Frontal cortex (tissue), 4 donors: Measurements from ENCODE around the gene UBQLN4. TPM values are rescaled to one million over a fixed set of nuclear protein-coding genes. Genes with fewer than 3 reads are reported as not detected.
A peak's percentile ranks its signal among the peaks of the same experiment; 100 is the strongest.

Experiments
- DNase-seq, 2 donors: peaks; one replicate each; pipeline ENCODE4 v3.0.0; 2012; ENCODE audit warnings: low spot score in 2 of 2
- FAIRE-seq: peaks from 2 replicates; lab custom pipeline; 2012; peaks lifted over from hg19 to GRCh38; lab: Jason Lieb, UNC
- total RNA-seq: library from RNA; depleted of rRNA; stranded (reverse); fragments of >200 nt; gene quantifications from one replicate; pipeline ENCODE4 v1.2.3, GENCODE V29; 2014
- donor health status: control.
- donor health status: control.
- donor health status: control.

The UBQLN4 gene
- 28.5 TPM for total RNA-seq

- DNase-seq (peak; percentile 88 to 93), FAIRE-seq (no peak)
Measured at GRCh38 chr1:156053768-156054499, at the start of gene UBQLN4. UBQLN4 (minus strand) TSS chr1:156053798; CDS start chr1:156053701, 97 bp downstream.

DNA sequence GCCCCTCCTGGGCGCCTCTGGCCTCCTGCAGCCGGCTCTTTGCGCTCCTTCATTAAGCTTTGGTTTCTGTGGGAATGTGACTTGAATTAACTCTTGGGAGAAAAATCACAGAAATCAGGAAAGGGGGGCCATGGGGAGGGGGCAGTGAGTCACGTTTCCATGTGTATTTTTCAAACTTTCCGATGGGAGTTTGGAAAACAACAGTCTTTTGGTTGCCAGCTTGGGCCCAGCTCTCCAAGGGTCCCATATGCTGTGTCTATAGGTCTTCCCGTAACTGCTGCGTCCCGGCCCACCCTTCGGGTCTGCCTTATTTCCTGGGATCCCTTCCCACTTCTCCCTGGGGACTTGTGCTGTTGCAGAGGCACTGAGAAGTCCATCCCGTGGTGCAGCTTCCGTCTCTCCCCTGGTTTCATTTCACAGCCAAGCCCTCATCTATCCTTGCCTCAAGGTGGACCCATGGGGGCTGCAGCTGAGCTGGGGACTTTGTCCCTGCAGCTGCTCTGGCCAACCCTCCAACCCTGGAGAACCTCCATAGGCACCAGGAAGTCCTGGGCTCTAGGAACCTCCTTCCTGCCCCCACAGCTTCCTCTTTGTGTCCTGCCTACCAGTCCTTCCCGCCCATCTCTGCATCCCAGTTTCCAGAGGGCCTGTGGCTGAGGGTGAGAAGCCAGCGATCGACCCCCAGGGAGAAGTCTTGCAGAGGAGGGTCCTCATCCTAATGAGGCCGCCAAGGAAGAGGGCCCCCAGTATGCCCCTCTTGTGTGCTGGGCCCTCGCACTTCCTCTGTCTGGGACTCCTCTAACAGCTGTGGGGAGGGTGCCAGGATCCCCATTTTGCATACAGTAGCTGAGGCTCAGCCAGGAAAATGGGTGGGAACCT, 49.3 kb upstream of the UBQLN4 start:
- no peak for FAIRE-seq
- DNase-seq: no peak

GRCh38 chr1:156101880-156102279, 48.3 kb upstream of the UBQLN4 start:
- DNase-seq (no peak), FAIRE-seq (no peak)

GRCh38 chr1:156100205-156100995, 46.8 kb upstream of the UBQLN4 start:
- DNase-seq (no peak), FAIRE-seq (no peak)

GRCh38 chr1:156099282-156099681, 45.7 kb upstream of the UBQLN4 start:
- DNase-seq: no peak
- no peak for FAIRE-seq

GRCh38 chr1:156098784-156099183, 45.2 kb upstream of the UBQLN4 start:
- no peak for FAIRE-seq
- no peak for DNase-seq

GRCh38 chr1:156097499-156098178, 44.0 kb upstream of the UBQLN4 start:
- DNase-seq (no peak), FAIRE-seq (no peak)

- no peak for FAIRE-seq
- DNase-seq: peak; percentile 69 to 88
Measured at GRCh38 chr1:156096640-156097391, 43.2 kb upstream of the UBQLN4 start.

DNA sequence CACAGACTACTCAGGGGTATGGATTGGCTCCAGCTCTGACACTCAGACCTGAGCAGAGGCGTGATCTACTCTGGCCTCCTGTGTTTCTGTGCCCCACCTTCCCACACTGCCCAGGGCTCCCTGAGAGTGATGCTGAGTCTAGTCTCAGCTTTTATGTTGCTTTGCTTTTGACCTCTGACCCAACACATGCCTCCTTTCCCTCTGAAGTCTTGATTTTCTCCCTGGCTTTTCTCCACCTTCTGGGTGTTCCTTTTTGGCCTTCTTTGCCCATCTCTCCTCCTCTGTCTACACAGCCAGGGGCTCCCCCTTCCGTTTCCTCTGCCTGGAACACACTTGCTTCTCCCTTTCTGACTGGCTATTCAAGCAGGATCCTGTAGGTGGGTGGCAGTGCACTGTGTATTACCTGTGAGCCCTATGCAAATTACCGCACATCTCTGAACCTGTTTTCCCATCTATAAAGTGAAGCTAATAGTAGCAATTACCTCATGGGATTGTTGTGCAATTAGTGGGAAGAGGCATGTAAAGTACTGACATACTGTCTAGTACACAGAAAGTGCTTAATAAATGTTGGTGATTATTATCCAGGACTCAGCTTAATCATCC, 42.4 kb upstream of the UBQLN4 start:
- FAIRE-seq: no peak
- no peak for DNase-seq

- no peak for FAIRE-seq
- DNase-seq: no peak
Measured at GRCh38 chr1:156091610-156092009, 38.0 kb upstream of the UBQLN4 start.

- FAIRE-seq: no peak
- DNase-seq: peak in 1 of 2 donors; percentile 80
Measured at GRCh38 chr1:156090840-156091188, 37.2 kb upstream of the UBQLN4 start.

GRCh38 chr1:156090138-156090839, 36.7 kb upstream of the UBQLN4 start:
- FAIRE-seq (no peak), DNase-seq (no peak)

- FAIRE-seq (no peak), DNase-seq (no peak)
Measured at GRCh38 chr1:156089704-156090103, 36.1 kb upstream of the UBQLN4 start.

DNA sequence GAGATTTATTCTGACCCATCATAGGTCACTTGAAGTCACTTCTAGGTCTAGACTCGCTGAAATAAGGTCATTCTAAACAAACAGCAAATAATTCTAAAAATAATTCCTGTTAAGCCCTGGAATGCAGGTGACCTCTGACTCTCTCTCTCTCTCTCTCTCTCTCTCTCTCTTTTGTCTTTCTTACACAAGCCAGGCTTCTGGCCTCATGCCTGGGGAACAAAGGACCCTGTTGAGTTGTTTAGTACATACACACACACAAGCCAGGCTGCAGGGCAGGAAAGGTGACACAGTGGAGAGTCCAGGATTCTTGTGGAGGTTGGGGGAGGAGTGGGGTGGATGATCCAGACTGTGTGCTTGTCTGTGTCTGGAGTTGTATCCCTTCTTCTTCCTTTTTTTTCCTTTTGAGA, 32.7 kb upstream of the UBQLN4 start:
- DNase-seq (no peak), FAIRE-seq (no peak)

- no peak for FAIRE-seq
- DNase-seq: no peak
Measured at GRCh38 chr1:156083800-156084790, 30.5 kb upstream of the UBQLN4 start.

- DNase-seq: peak; percentile 90 to 92
- FAIRE-seq: no peak
Measured at GRCh38 chr1:156082309-156083091, 28.9 kb upstream of the UBQLN4 start, which contains the start of gene MEX3A. MEX3A (minus strand) TSS chr1:156082465; CDS start chr1:156081998, 467 bp downstream.
